Anterior cingulate cortex (tissue), 58 donors: ENCODE results near the gene PILRB.
A peak's percentile ranks its signal among the peaks of the same experiment; 100 is the strongest.
"Not testable (repeated sequence)": the region's sequence is repeated elsewhere in the genome, so short reads cannot be mapped to it uniquely, and the experiment has no call there.

Experiments used
- DNase-seq, 58 donors: peaks; one replicate each; lab custom pipeline; 2025; lab: John Stamatoyannopoulos, UW

PILRB gene

DNA sequence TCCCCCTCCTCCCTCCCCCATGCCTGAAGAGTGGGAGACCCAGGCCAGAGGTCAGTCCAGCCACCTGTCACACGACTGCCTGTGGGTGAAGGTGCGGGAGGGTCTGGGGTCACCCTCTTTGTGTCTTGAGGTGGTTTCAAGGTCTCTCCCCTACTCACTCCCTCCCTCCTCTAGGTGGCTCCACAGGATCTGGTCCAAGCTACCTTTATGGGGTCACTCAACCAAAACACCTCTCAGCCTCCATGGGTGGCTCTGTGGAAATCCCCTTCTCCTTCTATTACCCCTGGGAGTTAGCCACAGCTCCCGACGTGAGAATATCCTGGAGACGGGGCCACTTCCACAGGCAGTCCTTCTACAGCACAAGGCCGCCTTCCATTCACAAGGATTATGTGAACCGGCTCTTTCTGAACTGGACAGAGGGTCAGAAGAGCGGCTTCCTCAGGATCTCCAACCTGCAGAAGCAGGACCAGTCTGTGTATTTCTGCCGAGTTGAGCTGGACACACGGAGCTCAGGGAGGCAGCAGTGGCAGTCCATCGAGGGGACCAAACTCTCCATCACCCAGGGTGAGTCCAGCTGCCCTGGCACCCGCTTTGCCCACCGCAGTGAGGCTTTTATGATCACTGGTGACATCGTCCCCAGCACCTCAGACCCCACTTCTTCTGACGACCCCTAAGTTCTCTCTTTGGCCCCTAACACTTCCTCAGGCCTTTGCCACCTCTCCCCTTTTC is 16.1 kb downstream of the PILRB start:
- peak in 1 of 58 donors; percentile 9 for DNase-seq

DNA sequence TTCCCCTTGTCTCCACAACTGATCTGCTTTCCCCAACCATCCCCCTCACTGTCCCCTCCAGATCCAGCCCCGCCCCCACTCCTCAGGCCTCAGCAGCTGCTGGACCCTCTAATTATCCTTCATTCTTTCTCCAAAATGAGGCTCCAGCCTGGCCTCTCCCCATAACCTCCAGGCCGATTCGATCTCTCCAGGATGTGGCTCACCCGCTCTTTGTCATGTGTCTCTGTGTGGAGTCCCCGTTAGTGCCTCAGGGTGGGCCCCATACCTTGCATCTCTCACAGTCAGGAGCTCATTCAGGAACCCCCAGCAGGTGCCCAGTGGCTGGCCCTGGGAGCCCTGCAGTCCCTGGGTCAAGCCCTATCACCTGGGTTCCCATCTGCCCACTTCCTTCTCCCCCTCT is 16.7 kb downstream of the PILRB start:
- DNase-seq, result no peak

DNA sequence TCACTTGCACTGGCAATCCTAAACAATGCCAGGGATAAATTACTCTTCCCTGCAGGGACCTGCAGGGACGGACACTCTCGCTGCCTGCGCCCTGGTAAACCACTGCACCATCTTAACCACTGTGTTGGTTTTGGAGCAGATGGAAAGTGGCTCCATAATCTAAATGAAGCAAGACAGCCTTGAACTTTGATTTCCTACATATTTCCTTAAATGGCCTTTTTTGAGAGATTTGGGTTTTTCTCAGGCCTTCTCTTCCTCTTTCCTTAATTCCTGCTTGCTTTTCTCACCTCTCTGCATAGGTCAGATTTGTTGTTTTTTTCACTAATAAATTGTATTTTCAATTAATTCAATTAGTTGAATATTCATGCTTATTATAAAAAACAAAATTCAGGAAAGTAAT is 18.1 kb downstream of the PILRB start:
- no peak for DNase-seq

DNA sequence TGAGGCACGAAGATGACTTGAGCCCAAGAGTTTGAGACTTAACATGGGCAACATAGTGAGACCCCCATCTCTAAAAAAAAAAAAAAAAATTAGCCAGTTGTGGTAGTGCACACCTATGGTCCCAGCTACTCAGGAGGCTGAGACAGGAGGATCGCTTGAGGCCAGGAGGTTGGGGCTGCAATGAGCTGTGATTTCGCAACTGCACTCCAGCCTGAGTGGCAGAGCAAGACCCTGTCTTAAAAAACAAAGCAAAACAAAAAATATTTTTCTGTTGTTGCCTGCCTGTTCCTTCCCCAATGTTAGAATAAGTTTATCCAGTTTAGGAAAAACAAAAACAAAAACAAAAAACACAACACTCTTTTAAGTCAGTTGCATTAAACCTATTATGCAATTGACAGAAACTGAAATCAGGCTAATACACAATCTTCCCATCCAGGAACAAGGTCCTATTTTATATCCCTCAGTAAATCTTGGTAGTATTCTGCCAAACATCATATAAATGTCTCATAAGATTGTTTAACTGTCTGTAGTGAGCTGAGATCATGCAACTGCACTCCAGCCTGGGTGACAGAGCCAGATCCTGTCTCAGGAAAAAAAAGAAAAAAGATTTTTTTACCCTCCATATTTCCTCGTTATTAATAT is 20.3 kb downstream of the PILRB start:
- DNase-seq, result no peak

DNA sequence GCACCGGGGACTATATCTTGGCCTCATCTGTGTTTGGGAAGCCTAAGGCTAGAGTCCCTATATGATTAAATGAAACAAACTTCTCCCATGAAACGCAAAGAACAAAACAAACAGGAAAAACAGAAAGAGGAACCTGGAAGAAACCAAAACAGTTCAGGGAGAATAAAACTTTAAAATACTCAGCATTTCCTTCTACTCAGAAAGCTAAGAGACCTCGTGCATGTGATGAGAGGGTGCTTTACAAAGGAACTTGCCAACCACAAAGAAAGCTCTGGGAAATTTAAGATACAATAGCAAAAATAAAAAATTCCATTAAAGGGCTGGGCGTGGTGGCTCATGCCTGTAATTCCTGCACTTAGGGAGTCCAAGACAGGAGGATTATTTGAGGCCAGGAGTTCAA is 22.3 kb downstream of the PILRB start:
- DNase-seq, result no peak

DNA sequence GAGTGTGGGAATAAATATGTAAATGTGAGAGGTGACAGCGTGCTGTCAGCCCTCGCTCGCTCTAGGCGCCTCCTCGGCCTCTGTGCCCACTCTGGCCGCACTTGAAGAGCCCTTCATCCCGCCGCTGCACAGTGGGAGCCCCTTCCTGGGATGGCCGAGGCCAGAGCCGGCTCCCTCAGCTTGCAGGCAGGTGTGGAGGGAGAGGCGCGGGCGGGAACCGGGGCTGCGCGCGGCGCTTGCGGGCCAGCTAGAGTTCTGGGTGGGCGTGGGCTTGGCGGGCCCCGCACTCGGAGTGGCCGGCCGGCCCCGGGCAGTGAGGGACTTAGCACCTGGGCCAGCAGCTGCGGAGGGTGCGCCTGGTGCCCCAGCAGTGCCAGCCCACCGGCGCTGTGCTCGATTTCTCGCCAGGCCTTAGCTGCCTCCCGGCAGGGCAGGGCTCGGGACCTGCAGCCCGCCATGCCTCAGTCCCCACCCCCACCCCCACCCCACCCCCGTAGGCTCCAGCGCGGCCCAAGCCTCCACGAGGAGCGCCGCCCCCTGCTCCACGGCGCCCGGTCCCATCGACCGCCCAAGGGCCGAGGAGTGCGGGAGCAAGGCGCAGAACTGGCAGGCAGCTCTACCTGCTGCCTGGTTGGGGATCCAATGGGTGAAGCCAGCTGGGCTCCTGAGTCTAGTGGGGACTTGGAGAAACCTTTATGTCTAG is 23.8 kb downstream of the PILRB start:
- not testable (repeated sequence) for DNase-seq

DNA sequence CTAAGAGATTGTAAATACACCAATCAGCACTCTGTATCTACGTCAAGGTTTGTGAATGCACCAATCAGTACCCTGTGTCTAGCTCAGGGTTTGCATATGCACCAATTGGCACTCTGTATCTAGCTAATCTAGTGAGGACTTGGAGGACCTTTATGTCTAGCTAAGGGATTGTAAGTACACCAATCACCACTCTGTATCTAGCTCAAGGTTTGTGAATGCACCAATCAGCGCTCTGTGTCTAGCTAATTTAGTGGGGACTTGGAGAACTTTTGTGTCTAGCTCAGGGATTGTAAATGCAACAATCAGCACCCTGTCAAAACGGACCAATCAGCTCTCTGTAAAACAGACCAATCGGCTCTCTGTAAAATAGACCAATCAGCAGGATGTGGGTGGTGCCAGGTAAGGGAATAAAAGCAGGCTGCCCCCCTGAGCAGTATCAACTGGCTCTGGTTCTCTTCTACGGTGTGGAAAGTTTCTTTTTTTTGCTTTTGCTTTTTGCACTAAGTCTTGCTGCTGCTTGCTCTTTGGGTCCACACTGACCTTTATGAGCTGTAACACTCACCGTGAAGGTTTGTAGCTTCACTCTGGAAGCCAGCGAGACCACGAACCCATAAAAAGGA is 24.4 kb downstream of the PILRB start:
- peak in 1 of 58 donors; percentile 13 for DNase-seq

DNA sequence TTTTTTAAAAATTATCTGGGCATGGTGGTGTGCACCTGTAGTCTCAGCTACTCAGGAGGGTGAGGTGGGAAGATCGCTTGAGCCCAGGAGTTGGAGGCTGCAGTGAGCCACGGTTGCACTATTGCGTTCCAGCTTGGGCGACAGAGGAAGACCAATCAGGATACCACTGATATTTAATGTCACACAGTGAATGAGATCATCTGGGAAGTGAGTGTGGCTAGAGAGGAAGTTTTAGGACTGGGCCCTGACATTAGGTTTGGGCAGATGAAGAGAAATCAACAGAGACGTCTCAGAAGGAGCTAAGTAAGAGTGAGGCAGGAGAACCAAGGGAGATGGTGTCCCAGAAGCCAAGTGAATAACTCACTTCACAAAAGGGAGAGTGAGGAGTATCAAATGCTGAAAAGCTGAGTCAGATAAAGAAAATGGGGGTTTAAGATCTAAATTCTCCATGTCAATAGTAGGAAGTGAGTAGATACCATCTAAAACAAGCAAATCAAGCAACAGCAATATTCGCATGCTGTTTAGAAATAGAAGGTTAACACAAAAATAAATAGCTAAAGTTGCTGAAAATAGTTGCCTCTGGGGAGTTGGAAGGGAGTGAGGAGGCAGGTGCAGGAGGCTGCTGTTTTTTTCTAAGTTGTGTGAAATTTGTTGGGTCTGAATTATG is 26.8 kb downstream of the PILRB start:
- DNase-seq, result no peak

DNA sequence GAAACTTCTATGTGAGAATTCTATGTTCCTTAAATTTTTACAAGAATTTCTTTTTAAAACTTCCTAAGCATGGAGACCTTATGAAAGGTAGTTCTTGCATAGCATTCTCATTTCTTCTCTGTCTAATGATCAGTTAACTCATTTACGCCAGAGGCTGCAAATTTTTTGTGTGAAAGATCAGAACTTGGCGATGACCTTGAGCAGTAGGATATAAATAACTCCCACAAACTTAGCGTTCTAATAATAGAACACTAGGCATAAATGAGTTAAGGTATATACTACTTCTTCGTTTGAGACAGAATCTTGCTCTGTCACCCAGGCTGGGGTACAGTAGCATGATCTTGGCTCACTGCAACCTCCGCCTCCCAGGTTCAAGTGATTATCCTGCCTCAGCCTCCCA is 29.0 kb downstream of the PILRB start:
- no peak for DNase-seq

DNA sequence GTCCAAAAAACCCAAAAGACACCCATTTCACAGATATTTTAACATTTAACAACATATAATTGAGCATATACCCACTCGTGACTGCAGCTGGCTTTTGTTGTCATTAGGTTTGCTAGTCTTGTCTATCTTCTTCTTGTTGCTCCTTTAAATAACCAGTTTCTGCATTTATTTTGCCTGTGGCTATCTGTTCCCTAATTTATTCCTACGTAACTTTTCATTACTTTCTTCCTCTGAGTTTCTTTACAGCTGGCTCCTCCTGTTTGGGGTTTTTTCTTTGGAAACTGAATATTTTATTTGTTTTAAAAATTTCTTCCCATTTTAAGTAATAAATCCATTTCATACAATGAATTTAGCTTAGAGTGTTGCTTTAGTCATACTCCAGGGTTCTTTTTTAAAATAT is 29.8 kb downstream of the PILRB start:
- DNase-seq, result no peak

DNA sequence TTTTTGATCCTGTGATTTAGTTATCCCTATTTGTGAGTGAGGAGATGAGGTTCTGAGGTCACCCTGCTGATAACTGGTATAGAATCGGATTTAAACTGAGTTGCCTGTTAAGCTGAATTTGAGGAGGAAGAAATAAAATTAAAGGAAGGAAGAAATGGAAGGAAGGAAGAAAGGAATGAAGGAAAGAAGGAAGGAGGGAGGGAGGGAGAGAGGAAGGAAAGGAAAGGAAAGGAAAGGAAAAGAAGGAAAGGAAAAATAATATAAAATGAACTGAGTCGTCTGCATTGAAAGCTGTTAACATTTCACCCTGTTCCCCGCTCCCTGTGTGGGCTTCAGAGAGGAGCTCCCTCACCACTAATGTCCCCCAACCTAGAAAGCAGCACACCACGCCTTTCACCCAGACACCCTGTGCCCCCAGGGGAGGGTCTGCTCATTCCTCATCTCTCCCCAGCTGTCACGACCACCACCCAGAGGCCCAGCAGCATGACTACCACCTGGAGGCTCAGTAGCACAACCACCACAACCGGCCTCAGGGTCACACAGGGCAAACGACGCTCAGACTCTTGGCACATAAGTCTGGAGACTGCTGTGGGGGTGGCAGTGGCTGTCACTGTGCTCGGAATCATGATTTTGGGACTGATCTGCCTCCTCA is 31.6 kb downstream of the PILRB start:
- DNase-seq, result no peak

DNA sequence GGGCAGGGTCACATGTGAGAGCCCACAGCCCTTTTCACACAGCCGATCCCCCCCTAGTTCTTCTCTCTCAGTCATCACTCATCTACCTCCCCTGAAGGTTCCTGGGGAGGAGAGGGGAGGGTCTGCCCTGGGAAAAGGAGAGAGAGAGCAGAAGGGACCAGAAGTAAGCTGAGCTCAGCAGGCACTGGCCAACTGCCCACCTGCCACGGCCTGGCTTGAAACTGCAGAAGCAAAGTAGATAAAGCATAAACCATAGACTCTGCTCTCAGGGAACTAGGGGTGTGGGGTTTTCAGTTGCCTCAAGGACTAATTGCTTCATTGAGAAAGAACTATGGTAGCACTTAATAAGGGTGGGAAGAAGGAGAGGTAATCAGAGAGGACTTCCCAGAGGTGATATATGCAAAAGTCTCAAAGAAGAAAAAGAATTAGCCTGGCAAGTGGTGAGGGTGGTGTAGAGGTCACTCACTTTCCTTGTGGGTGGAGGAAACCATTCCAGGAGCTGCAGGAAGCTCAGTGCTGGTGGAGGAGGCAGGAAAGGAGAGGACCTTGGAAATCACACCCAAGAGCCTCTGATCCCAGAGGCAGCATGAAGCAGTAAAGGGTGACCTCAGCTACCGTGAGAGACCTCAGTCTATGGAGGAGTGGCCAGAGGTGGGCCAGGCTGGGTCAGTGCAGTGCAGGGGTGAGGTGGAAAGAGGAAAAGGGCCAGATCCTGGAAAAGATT is 32.5 kb downstream of the PILRB start:
- DNase-seq, result no peak

DNA sequence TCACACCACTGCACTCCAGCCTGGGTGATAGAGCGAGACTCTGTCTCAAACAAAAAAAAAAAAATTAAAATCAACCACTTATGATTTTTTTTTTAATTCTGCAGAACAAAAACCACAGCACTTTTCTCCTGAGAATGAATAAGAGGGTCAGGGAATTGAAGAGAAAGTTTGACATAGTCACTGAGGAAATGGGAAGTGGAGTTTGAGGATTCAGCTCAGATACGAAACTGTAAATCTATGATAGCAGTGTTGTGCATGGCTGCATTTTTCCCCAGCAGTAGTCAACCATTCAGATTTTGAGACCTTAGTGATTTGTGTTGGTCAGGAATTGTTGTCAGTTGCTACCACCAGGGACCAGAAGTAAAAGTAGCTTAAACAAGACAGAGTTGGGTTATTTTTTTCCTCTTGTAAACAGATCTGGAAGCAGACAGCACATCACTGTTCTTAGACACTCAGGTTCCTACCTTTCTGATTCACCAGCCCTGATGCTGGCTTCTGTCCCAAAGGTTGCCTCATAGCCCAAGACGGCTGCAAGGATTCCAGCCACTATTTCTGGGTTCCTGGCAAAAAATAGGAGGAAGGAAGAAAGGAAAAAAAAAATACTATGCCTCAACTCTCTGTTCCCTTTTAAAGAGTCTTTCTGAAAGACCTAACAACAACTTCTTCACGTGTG is 35.5 kb downstream of the PILRB start:
- no peak for DNase-seq

DNA sequence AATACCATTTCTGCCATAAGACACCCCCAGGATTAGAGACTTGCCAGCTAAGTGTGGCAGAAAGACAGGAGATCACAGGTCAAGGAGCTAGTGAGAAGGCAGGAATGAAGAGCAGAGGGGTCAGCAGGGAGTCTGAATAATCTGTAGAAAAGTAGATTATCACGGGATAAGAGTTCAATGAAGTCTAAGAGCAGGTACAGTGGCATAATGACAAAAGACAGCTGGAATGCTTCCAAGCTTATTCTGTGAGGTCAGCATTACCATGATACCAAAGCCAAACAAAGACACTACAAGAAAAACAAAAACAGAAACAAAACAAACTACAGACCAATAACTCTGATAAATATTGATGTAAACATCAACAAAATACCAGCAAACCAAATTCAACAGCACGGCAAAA is 36.2 kb downstream of the PILRB start:
- DNase-seq, result no peak

DNA sequence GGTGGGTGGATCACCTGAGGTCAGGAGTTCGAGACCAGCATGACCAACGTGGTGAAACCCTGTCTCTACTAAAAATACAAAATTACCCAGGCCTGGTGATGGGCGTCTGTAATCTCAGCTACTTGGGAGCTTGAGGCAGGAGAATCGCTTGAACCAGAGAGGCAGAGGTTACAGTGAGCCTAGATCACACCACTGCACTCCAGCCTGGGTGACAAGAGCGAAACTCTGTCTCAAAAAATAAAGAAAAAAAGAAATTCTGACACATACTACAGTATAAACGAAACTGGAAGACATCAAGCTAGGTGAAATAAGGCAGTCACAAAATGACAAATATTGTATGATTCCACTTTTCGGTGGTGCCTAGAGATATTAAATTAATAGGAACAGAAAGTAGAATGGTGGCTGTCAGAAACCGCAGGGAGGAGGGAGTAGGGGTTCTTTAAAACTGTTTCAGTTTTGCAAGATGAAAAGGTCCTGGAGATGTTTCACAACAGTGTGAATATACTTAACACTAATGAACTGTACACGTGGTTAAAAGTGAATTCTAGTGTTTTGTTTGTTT is 38.6 kb downstream of the PILRB start:
- DNase-seq, result no peak

DNA sequence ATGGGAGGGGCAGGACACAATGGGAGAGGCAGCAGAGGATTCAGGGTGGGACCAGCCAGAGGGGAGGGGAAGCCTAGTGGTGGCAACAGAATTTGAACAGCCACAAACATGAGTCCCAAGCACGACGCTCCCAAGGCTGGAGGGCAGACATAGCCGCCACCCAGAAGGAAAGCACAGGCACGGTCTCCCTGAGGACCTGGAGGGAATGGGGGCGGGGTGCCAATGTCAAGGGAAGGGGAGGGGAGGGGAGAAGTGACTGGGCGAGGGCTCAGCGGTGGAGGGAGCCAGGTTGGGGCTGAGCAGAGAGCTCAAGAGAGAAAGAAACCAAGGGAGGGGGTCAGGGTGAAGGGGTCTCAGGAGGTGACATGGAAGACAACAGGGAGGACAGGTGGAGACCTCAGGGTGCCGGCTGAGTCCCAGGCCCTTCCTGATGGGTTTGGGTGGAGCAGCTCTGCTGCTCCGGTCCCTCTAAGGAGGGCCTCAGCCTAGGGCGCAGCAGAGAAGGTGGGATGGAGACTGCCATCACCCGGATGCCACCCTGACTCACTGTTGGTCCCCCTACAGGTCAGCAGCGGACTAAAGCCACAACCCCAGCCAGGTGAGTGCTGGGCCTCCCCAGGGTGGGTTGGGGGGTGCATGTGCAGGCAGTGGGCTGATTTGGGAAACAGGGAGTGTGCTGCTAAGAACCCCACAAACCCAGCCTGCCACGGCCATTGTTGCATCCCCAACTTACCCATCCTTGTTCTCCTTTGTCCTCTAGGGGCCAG is 39.6 kb downstream of the PILRB start:
- no peak for DNase-seq

DNA sequence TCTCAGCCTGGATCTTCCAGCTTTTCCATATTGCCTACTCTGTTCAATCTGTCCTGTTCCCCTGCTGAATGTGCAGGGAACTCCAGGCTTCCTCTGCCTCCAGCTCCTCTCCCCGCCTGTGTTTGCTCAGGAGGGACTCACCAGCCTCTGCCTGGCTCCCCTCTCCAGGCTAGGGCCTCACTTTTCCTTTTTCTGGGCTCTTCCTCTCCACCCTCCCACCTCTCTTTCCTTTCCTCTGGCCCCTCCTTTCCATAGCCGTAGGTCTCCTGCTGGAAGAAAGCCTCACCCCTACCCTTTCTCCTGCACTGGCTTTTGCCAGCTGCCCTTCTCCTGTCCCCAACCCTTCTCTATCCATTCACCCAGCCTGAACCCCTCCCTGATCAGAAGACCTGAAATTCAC is 40.3 kb downstream of the PILRB start:
- DNase-seq, result no peak

DNA sequence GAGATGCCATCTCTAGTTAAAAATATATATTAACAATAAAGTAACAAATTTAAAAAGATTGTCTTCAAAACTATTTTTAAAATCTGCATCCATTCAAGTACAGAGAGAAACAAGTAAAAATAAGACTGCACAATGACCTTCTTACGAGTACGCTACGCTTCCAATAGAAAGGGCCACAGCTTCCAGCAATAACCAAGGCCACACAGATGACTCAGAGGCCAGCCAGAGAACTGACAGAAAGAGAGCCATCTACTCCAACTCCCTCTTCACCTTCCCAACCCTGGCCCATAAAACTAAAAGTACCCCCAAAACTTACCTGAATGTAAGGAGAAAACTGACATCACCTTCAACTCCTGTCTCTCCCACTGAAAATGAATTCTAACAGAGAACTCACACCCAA is 42.1 kb downstream of the PILRB start:
- DNase-seq, result no peak
